NCI-H460 (cell line): ENCODE measurements around the gene GARIN5A. TPM values are rescaled to one million over a fixed set of nuclear protein-coding genes. Genes with fewer than 3 reads are reported as not detected.

ENCODE experiments used
- DNase-seq: peaks from one replicate; pipeline ENCODE4 v3.0.0-alpha.2; 2016; ENCODE audit warnings: low read depth; ENCODE audit errors: extremely low read depth
- total RNA-seq: library from RNA; depleted of rRNA; stranded (reverse); fragments of >200 nt; shearing (Covaris generic); gene quantifications from 2 replicates; pipeline ENCODE4 v1.2.3, GENCODE V29; 2014

Gene GARIN5A
- total RNA-seq, 1 experiment from 2014 or later, result 0.92 TPM

- no peak for DNase-seq
Measured at GRCh38 chr19:50437862-50438449, 38.7 kb downstream of the GARIN5A start.

- DNase-seq, result no peak
Measured at GRCh38 chr19:50435627-50436026, 41.0 kb downstream of the GARIN5A start.

DNA sequence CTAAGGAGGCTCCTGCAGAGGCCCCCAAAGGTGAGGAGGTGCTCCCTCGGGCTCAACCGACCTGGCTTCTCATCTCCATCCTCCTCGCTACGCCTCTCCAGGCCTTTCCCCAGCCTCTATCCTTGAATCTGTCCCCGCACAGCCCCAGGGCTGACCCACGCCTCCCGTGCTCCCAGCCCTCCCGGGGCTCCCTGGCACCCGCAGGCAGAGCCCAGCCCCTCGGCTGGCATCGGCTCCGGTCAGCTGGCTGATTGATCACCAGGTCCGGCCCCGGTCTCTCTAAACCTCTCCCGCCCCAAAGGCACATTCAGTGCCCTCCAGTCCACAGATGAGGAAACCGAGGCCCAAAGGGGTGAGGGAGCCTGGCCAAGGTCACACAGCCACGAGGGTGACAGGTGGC is 41.4 kb downstream of the GARIN5A start:
- DNase-seq, result no peak

DNA sequence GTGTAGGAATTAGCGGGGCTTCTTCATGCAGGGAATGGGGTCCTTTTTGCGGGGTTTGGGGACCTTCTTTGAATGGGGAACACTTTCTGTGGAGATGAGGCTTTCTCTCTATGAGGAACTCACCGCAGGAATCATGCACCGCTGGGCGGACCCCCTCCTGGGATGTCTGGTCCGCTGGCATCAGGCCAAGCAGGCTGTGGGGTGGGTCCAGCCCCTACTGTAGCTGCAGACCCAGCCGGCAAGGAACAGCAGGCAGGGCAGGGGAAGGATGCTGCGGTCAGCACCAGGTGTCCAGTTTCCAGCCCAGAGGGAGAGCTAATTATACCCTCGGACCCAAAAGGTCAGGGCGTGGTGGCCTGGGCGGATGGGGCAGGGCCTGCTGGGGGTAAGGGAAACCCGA is 42.1 kb downstream of the GARIN5A start:
- DNase-seq, result no peak

DNA sequence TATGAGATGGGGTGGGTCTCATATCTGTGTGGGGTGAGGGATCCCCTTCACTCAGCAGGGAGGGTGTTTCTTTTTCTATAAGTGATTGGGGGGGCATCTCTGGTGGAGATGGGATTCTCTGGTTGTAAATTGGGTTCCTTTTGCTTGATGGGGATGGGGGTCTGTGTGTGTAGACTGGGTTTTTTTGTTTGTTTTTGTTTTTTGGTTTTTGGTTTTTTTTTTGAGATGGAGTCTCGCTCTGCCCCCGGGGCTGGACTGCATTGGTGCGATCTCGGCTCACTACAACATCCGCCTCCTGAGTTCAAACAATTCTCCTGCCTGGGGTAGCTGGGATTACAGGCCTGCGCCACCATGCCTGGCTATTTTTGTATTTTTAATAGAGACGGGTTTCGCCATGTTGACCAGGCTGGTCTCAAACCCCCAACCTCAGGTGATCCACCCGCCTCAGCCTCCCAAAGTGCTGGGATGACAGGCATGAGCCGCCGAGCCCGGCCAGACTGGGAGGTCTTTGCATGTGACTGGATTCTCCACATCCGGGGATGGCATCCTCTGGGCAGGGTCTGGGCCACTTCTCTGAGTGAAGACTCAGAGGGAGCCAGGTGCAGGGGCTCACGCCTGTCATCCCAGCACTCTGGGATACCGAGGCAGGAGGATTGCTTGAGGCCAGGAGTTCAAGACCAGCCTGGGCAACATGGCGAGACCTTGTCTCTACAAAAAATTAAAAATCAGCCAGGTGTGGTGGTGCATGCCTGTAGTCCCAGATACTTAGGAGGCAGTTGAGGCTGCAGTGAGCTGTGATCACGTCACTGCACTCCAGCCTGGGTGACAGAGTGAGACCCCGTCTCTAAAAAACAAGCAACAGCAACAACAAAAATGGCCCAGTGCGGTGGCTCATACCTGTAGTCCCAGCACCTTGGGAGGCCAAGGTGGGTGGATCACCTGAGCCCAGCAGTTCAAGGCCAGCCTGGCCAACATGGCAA is 43.2 kb downstream of the GARIN5A start:
- DNase-seq, result no peak

GRCh38 chr19:50432221-50433028 is 44.2 kb downstream of the GARIN5A start, which contains the start of gene MYBPC2:
TSS of gene MYBPC2 (plus strand) at chr19:50432892. CDS start at chr19:50432954, 62 bp downstream.
- no peak for DNase-seq

DNA sequence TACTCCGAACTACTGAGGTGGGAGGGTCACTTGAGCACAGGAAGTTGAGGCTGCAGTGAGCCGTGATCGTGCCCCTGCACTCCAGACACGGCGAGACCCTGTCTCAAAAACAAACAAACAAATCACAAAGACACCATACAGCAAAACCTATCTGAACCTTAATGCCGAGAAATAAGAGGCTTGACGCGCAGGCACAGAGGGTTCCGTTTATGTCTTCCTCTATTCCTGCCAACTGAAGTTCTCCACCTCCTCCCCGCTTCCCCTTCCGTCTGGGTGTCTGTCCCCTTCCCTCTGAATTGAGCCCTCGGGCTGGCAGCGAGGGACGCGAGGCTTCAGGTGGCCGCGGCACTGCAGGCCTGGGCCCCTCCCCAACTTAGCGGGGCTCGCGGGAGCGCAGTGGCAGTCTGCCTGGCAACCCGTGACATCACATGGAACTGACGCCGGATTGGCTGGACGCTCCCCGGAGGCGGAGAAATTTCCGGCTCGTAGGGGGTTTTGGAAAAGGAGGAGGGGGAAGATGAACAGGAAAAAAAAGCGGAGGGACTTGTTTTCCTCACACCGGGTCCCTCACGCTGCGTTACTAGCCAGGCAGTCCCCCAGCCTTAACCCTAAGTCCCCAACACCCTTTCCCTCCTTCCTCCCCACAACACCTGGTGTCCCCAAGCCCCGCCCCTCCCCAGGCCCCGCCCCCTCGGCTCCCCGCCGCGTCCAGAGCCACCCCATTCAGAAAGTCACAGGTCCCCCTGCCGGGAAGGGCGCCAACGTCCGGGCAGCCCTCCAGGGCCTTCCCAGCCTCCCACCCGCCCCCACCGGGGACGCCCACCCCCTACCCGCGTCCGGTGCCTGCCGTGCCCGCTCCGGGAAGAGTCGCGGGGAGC is 45.1 kb downstream of the GARIN5A start:
- peak; percentile 57 for DNase-seq

GRCh38 chr19:50430888-50431342 is 45.7 kb downstream of the GARIN5A start:
- no peak for DNase-seq

- DNase-seq, result no peak
Measured at GRCh38 chr19:50428772-50429463, 47.7 kb downstream of the GARIN5A start.

- no peak for DNase-seq
Measured at GRCh38 chr19:50427997-50428425, 48.6 kb downstream of the GARIN5A start.

DNA sequence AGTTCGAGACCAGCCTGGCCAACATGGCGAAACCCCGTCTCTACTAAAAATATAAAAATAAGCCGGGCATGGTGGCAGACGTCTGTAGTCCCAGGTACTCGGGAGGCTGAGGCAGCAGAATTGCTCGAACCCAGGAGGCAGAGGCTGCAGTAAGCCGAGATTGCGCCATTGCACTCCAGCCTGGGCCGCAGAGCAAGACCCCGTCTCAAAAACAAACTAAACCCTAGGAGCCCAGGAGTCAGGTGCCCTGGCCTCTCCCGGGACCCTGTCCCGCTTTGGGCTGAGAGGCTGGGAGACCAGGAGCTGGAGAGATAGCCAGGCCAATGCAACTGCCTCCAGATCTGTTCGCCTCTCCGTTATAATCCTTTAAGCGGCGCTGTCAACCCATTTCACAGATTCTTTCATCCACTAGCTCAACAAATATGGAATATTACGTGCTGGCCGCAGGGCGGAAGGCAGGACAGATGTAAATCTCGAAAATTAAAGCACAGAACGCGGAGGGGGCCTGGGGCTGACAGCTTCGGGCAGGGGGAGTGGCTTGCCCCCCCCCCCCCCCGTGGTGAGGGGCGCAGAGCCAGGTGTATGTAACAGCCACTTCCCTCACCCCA is 49.2 kb downstream of the GARIN5A start:
- DNase-seq, result no peak

DNA sequence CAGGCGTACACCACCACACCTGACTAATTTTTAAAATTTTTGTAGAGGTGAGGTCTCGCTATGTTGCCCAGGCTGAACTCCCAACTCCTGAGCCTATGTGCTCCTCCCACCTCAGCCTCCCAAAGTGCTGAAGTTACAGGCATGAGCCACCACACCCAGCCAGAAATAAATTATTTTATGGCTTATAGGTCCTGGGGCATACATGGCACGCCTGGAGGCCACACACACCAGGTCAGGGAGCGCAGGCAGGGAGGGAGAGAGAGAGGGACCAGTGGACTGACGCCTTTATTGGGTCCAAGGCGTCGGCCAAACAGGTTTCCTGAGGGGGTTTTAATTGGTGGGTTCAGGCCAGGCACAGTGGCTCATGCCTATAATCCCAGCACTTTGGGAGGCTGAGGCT is 51.1 kb downstream of the GARIN5A start:
- no peak for DNase-seq

DNA sequence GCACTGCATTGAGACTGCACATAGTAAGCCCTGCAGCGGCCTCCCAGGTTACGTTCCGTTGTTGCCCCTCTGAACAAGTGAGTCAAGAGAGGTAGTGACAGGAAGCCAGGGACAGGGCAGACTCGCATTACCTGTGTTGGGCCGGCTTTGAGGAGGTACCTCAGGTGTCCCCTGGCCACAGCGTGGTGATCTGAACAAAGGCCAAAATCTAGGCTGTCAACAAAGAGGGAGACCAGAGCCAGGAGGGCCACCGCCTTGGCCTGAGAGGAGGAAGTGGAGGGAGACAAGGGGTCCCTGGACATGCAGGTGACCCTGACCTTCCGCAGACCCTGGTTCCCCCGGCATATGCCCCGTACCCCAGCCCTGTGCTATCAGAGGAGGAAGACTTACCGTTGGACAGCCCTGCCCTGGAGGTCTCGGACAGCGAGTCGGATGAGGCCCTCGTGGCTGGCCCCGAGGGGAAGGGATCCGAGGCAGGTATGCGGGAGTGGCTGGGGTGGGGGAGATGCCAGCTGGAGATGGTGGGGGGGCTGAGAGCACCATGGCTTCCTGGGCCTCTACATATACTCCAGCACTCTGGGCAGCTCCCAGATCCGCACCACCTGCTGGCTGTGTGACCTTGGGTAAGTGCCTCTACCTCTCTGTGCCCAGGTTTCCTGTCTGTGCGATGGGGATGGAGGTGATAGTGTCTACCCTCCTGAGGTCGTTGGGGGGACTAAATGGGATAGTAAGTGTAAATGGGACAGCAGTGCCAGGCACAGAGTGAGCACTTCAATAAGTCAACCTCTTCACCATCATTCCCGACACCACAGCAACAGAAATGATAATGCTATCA is 53.2 kb downstream of the GARIN5A start:
- no peak for DNase-seq

- no peak for DNase-seq
Measured at GRCh38 chr19:50422397-50423278, 54.0 kb downstream of the GARIN5A start.

DNA sequence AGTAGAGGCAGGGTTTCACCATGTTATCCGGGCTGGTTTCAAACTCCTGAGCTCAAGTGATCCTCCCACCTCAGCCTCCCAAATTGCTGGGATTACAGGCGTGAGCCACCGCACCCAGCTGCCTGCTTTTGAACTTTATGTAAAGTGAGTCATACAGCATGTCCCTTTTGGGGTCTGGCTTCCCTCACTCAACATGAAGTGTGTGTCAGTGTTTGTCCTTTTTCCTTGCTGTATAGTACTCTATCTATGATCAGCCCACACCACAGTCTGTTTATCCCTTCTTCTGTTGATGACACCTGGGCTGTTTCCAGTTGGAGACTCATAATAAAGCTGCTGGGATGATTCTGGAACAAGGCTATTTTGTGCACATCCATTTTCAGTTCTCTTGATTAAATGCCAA is 55.8 kb downstream of the GARIN5A start:
- DNase-seq, result no peak

GRCh38 chr19:50420127-50420526 is 56.5 kb downstream of the GARIN5A start:
- DNase-seq, result no peak

DNA sequence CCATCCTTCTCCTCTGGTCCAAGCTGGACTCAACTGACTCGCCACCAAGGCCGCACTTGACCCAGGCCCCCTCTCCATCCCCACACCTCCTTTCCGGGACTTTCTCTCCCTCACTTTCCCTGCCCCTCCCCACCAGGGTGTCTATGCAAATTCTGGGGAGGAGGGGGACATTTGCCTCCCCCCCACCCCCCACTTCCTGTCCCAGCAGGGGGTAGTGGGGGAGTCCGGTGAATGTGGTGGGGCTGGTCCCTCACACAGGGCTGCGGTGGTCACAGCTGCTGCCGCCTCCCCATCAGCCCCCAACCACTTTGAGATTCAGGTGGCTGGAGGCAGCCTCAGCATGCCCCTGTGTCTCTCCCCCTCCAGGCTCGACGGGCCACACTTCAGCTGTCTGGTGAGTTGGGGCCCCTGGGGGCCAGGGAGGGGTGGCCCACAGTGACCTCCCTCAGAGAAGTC is 57.0 kb downstream of the GARIN5A start:
- DNase-seq, result no peak
